Panc1 (cell line): Measurements from ENCODE around the gene C1QTNF9B. TPM values are rescaled to one million over a fixed set of nuclear protein-coding genes. Genes with fewer than 3 reads are reported as not detected.

Experiments used
- ATAC-seq: fragments of 200-7000 bp; cut with Tn5 transposase; 2 replicates; pipeline ENCODE4 v1.9.1; 2020; ENCODE audit warnings: mild to moderate bottlenecking, moderate library complexity
- BruUV-seq: library from RNA; stranded (reverse); fragments of 400-500 nt; replicated peaks from 2 replicates; lab custom pipeline; 2021; lab: Mats Ljungman, UMichigan
- CTCF ChIA-PET: fragments of 300-600 bp; sonication (Branson Sonifier 250); formaldehyde crosslinking; loops from one replicate; lab custom pipeline; 2022; ENCODE audit warnings: antibody characterized with exemption; lab: Charles Lee
- POLR2A ChIA-PET: fragments of 300-600 bp; sonication (Branson Sonifier 250); formaldehyde crosslinking; loops from one replicate; lab custom pipeline; 2022; ENCODE audit warnings: antibody characterized with exemption; lab: Charles Lee
- DNase-seq: peaks from one replicate; pipeline ENCODE4 v3.0.0-alpha.2; 2010; ENCODE audit warnings: low read depth, low spot score
- H3K27ac ChIP-seq: 2 replicates; pipeline ENCODE4 v1.5.1; 2011; ENCODE audit warnings: mild to moderate bottlenecking, low read length, inconsistent platforms
- H3K27me3 ChIP-seq: fragments of 200-500 bp; sonication (Bioruptor generic); 2 replicates; pipeline ENCODE4 v1.6.0; 2014; ENCODE audit warnings: low read length, inconsistent platforms; ENCODE audit not compliant: control insufficient read depth, insufficient read depth
- H3K36me3 ChIP-seq: fragments of 200-500 bp; sonication (Bioruptor generic); 2 replicates; pipeline ENCODE4 v1.5.1; 2014; ENCODE audit warnings: inconsistent platforms, mild to moderate bottlenecking, low read length, moderate library complexity; ENCODE audit not compliant: control insufficient read depth, insufficient read depth
- H3K4me1 ChIP-seq: 2 replicates; pipeline ENCODE4 v1.5.1; 2011; ENCODE audit warnings: inconsistent platforms, mild to moderate bottlenecking, low read length, moderate library complexity; ENCODE audit not compliant: control insufficient read depth, insufficient read depth
- H3K4me3 ChIP-seq, 2 experiments: 2 replicates each; pipeline ENCODE4 v1.5.1; 2011 to 2012; ENCODE audit warnings: low read depth in 2 of 2, low read length in 2 of 2, mild to moderate bottlenecking in 2 of 2, inconsistent platforms in 1 of 2, moderate library complexity in 1 of 2
- H3K9me3 ChIP-seq: fragments of 200-500 bp; sonication (Bioruptor generic); 2 replicates; pipeline ENCODE4 v1.5.1; 2014; ENCODE audit warnings: low read depth, mild to moderate bottlenecking, inconsistent platforms, low read length, moderate library complexity; ENCODE audit not compliant: control insufficient read depth, insufficient read depth
- CTCF ChIP-seq: fragments of 450-650 bp; IDR thresholded peaks from 2 replicates; pipeline ENCODE4 v1.5.1; 2017; ENCODE audit warnings: mild to moderate bottlenecking
- POLR2AphosphoS5 ChIP-seq: IDR thresholded peaks from 2 replicates; pipeline ENCODE4 v1.6.1; 2012; ENCODE audit warnings: mild to moderate bottlenecking, low read depth, low read length, moderate library complexity
- REST ChIP-seq, 2 experiments: IDR thresholded peaks; 2 replicates each; pipeline ENCODE4 v1.6.1; 2011 to 2012; ENCODE audit warnings: low read depth in 2 of 2, control low read depth in 1 of 2, low read length in 1 of 2, mild to moderate bottlenecking in 1 of 2, moderate library complexity in 1 of 2; ENCODE audit not compliant: insufficient read depth in 1 of 2
- SIN3A ChIP-seq: IDR thresholded peaks from 2 replicates; pipeline ENCODE4 v1.6.1; 2012; ENCODE audit warnings: low read depth, mild to moderate bottlenecking, low read length, moderate library complexity, borderline replicate concordance; ENCODE audit not compliant: insufficient read depth
- TCF7L2 ChIP-seq: IDR thresholded peaks from 2 replicates; pipeline ENCODE4 v1.6.1; 2011; ENCODE audit warnings: mild to moderate bottlenecking, low read depth, low read length, inconsistent platforms
- in situ Hi-C: cut with HindIII; loops from 2 replicates; pipeline ENCODE4 v1.10.0; 2016; ENCODE audit warnings: low sequenced_read_pairs, low pct_unique_long_range_greater_than_20kb
- intact Hi-C: fragments of 100-400 bp; cut with micrococcal nuclease; formaldehyde crosslinking; loops from one replicate; pipeline ENCODE4 v1.10.0; 2022; ENCODE audit not compliant: unreplicated experiment
- total RNA-seq: library from RNA; stranded (reverse); gene quantifications from one replicate; pipeline ENCODE4 v1.2.1, GENCODE V29; 2021; ENCODE audit not compliant: unreplicated experiment

The C1QTNF9B gene
- total RNA-seq, 1 experiment from 2014 or later, result not detected

GRCh38 chr13:23868521-23868920 lies 28.8 kb downstream of the C1QTNF9B start:
- H3K4me1 ChIP-seq, result no peaks in the 10 kb centered on the region

GRCh38 chr13:23867027-23867491 lies 30.2 kb downstream of the C1QTNF9B start:
- H3K27ac ChIP-seq, result no peak overlapping the region
- POLR2A ChIA-PET, result no interaction called here
- no peak for DNase-seq

More at GRCh38 chr13:23868521-23868920, 28.8 kb downstream of the C1QTNF9B start:
- ATAC-seq (no peak), DNase-seq (no peak)
- Histone ChIP-seq H3K27me3 (no peaks in the 10 kb centered on the region), H3K9me3 (no peaks in the 10 kb centered on the region), H3K4me3 (no peak overlapping the region), H3K27ac (no peak overlapping the region), H3K36me3 (no peaks in the 10 kb centered on the region)
- intact Hi-C loops, result no loop called here
- CTCF ChIA-PET, result interaction anchor here (0.7 kb wide), 1 partner anchor 195 kb away, joined by 4 read pairs; no protein-coding TSS in a partner anchor
- POLR2A ChIA-PET, result no interaction called here
- TF ChIP-seq POLR2AphosphoS5 (no peak), CTCF (no peak), REST (IDR thresholded peaks at IDR 0.05; ENCODE audit: insufficient read depth in 1 of 2, low read depth in 2 of 2, low read length in 1 of 2) (no peak), TCF7L2 (no peak), SIN3A (no peak)
- in situ Hi-C loops, result no loop called here
- BruUV-seq, result no TSS peak

More at GRCh38 chr13:23867027-23867491, 30.2 kb downstream of the C1QTNF9B start:
- no peaks in the 10 kb centered on the region for H3K27me3 ChIP-seq
- H3K4me1 ChIP-seq, result no peaks in the 10 kb centered on the region
- BruUV-seq, result no TSS peak
- no peak overlapping the region for H3K4me3 ChIP-seq
- no peaks in the 10 kb centered on the region for H3K36me3 ChIP-seq
- no peak for ATAC-seq
- TF ChIP-seq SIN3A, result no peak
- TF ChIP-seq CTCF, result no peak
- no peak for TF ChIP-seq TCF7L2
- TF ChIP-seq REST (IDR thresholded peaks at IDR 0.05; ENCODE audit: insufficient read depth in 1 of 2, low read depth in 2 of 2, low read length in 1 of 2), result no peak
- no peak for TF ChIP-seq POLR2AphosphoS5
- intact Hi-C loops (no loop called here), in situ Hi-C loops (no loop called here)
- CTCF ChIA-PET, result no interaction called here
- no peaks in the 10 kb centered on the region for H3K9me3 ChIP-seq
